GM19035 (cell line): ENCODE results near the gene DMRTB1.

Experiments
- ATAC-seq: cut with Tn5 transposase; IDR thresholded peaks from one replicate; pipeline ENCODE4 v1.9.1; 2021; ENCODE audit not compliant: unreplicated experiment

DMRTB1 gene

DNA sequence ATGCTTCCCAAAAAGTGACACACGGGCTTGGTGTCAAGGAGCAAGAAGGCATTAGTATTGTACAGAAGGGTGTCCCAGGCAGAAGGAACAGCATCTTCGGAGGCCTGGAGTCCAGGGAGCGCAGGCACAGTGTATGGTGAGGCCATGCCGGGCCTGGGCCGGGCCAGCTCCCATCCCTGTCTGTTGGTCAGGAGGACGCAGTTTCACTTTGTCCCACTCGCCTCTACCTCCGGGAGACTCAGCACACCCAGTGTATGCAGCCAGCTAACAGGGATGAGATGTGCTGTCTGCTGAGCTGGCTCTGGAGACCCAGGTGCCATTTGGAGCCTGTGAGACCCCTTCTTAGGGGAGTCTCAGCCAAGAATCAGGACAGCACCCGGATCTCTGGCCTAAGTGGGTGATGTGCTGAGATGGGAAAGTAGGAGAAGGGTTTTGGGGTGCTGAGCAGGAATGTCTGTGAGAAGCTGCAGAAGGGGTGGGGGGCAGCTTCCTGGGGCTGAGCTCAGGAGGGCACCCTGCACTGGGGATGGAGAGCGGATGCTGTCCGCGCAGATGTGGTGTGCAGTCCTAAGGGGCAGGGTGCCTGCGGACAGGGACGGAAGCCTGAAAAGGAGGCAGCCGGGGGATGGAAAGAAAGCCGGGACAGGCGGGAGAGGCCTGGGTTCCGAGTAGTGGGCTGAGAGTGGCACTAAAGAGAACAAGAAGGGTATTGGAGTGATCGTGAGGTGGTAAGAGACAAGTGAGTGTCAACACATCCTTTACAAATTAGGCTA lies 25.7 kb downstream of the DMRTB1 start:
- no peak for ATAC-seq

DNA sequence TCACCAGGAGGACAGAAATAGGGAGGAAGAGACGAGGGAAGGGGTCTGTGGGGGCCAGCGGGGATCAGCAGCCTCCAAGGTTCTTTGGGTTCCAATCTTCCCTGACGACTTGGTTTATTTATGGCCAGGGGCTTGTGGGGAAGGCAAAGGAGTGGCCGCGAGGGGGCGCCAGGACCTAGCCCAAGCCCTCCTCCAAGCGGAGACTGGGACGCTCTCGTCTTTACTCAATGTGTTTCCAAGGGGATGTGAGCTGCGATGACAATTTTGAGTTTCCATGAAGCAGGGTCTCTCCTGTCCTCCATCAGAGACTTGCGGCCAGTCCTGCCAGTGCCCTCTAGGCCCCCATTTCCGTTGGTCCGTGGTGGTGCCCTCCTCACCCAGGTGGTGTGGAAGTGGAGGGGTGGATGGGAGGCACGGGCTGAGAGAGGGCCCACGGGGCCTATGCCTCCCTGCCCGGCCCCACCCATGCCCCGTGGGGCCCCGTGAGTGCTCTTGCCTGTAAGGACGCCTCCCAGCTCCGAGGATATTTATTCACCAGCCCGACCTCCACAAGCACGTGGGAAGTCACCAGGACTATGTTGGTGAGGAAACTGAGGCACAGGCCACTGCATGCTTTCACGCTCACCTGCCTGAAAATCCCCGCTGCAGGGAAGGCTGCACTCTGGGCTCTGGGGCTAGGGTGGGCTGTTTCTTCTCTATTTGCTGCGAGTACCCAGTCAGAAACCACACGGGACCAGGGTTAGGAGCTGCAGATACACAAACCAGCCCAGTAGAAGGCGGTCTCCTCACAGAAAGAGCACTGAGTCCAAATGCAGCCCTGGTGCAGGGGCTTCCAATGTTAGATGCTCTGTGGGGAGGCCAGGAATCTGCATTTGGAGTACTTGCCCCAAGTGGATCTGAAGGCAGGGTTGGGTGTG lies 26.5 kb downstream of the DMRTB1 start:
- ATAC-seq: no peak

- no peak for ATAC-seq
Observed at GRCh38 chr1:53486395-53487026, 27.3 kb downstream of the DMRTB1 start.

GRCh38 chr1:53490351-53490750 lies 31.2 kb downstream of the DMRTB1 start:
- no peak for ATAC-seq

DNA sequence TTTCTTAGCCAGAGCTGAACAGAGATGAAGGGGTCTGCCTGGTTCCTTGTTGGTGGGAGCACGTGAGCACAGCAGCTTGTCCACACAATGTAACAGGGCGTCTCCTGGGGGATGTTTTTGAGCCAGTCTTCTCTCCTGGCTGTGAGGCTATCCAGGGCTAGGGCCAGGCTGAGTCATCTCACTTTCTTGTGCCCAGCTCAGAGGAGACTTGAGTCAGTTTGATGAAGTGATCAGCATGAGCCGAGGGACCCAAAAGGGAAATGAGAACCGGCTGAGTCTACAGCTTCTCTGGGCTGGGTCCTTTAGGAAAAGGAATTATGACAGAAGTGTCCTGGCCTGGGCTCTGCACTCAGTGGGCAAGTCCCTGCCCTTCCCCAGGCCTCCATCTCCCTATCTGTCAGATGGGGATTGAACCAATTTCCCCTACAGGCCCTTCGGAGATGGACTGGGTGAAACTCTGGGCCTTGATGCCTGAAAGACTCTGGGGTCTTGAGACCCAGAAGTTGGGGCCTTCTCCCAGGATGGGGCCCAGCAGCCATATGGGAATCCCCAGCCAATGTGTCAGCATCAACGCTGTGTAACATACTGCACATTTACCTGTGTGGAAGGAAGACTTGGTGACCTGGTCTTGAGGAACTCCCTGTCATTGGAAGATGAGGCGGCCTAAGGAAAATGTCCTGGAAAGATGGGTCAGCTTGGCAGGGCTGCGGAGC lies 36.6 kb downstream of the DMRTB1 start:
- no peak for ATAC-seq

GRCh38 chr1:53498555-53499131 lies 39.4 kb downstream of the DMRTB1 start:
- ATAC-seq: no peak

DNA sequence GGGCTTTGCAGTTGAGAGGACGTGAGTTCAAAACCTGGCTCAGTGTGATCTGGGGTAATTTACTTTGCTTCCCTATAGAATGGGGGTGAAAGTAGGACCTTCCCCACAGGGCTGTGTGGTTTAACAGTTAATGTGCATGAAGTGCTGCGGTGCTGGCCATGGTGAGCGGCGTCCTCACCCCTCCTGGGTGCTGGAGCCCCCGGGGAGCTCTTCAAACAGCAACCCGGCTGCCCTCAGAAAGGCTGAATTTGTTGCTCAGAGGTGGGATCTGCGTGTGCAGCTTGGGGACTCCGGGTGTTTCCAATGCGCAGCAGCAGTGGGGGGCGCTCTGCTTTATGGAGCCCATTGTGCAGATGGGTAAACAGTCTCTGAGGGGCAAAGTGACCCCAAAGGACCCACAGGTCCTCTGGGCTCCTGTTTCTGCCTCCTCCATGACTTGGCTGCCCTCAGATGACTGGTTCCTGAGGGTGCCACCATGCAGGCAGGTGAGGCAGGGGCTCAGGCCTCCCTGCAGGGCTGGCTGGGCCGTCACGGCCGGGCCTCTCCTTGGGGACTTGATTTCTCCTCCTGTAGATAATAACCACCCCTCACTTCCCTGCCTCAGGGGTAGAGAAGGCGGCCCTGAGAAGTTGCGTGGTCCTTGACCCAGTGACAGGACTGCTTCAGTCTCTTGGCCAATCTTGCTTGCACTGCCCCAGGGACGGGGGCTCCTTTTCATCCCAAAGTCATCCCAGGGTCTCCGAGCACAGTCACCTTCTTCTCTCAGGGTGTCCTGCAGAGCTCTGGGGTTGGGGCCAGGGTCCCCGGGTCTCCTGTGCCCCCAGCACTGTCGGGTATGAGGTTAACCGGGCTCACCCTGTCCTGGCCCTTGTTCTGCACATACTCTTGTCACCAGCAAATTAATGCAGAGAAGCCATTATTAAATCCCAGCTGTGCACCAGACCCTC lies 40.3 kb downstream of the DMRTB1 start:
- ATAC-seq: no peak

DNA sequence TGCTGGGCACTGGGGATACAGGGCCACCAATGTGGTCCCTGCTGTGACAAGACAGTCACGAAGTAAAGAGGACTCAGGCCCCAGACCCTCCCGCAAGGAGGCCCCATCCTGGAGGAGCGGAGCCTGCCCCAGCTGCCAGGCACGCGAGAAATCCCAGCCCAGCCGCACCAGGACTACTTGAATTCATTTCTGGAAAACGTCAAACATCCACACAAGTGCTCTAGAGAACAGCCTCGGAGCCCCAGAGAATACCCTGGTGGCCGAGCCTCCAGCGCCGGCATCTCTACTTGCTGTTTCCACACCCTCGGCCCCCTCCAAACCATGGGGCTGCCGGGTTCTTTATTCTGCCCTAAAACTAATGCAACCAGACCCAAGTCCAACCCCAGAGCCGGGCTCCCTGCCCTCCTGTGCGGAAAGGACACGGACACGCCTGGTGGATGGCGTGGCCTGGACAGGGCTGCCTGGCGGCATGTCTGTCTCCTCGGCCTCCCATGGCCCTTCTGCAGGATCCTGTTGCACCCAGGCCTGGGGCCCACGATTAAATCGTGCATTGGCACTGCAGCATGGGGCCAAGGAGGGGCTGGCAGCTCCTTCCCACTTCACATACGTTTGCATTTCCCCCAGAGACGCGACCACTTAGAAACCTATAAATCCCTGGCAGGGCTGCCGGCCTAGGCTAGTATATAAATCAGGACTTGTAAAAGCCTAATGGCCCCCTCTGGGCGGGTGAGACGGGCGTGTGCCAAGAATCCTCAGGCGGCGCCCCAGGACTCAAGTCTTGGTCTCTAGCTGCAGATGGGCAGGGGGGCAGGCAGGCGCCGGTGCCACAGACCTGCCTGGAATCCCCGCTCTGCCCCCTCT lies 41.2 kb downstream of the DMRTB1 start:
- no peak for ATAC-seq

- no peak for ATAC-seq
Observed at GRCh38 chr1:53501065-53502005, 42.1 kb downstream of the DMRTB1 start.

- no peak for ATAC-seq
Observed at GRCh38 chr1:53502641-53503432, 43.6 kb downstream of the DMRTB1 start.

DNA sequence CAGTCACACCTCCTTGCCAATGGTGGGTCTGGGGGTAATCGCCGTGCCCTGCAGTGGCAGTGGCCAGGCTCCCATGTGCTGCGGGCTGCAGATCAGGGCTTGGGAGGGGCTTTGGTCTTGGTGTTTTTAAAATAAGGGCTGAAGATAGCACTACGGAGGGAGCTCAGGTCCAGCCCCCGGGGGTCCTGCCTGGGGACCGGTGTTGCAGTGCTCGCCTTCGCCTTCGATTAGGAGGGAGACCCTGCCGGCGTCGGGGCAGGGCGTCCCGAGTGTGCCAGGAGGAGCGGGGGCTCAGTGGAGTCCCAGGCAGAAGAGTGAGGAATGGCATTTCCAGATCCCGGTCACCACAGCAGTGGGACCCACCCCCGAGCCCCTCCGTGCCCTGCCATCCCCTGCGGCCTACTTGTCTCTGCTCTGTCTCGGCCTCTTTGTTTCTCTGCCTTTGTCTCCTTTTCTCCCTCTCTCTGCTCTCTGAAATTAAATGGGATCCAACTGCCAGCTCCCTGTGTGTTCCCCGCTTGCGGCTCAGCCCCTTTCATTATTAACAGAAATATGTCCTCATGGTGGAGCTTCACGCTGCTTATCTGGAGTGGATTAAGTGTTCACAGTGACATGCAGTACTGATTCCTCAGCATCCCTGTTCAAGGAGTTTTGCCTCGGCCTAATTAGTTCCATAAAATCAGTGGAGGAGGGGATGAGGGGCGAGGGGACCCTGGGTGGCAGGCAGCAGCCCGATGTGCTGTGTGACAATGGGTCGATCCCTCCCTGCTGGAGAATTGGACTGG lies 44.4 kb downstream of the DMRTB1 start:
- ATAC-seq: no peak

GRCh38 chr1:53504901-53505300 lies 45.7 kb downstream of the DMRTB1 start:
- no peak for ATAC-seq

GRCh38 chr1:53505401-53505800 lies 46.2 kb downstream of the DMRTB1 start:
- ATAC-seq: no peak

DNA sequence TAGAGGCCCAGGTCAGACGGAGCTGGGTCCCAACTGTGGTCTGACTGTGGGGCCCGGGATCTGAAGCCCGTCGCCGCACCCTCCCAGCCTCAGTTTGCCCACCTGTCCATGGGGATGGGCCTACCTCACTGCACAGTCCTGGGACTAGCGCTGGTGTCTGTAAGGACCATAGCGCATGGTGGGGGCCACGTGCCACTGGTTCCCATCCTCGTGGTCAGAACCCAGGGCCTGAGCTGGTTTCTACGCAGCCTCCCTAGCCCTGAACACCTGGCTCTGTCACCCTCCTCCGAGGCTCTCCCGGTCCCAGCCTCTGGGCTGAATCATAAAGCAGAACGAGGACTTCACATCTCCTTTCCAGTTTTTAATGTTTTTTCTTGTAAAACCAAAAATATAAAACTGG lies 46.7 kb downstream of the DMRTB1 start:
- ATAC-seq: no peak

DNA sequence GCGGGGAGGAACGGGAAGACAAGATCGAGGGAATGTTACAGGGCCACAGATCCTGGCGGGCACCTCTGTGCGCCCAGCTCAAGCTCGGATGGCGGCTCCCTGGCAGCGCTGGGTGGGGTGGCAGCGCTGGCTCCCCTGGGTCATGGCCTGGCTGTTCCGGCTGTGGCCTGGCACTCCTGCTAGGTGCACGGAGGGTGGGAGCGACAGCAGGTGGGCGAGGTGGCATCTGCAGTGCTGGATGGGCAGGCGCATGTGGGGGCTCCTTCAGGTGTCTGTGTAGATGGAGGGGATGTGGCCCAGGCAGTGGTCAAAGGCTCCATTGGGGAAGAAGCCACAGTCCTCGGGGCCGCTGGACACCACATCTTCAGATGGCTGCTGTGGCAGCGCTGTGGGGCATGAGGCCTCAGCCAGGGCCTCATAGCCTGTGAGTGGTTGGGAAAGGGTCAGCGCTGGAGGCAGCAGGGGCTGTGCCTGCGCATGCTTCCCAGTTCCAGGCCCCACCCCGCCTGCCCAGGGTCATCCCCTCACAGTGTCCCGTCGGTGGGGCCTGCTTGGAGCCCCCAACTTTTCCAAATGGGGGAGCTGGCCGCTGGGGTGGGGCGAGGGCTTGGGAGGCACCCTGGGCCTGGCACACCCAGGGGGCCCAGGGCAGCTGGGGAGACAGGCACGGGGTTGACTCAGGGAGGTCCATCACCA lies 47.3 kb downstream of the DMRTB1 start:
- ATAC-seq: no peak
